RWPE1 (cell line): ENCODE measurements around the gene SLC39A12.

Source experiments
- CTCF ChIA-PET: fragments of 350-600 bp; sonication (Branson Sonifier 250); formaldehyde crosslinking; extraction: SDS; loops from one replicate; lab custom pipeline; 2021; lab: Yijun Ruan, JAX
- POLR2A ChIA-PET: fragments of 400-600 bp; formaldehyde crosslinking; extraction: SDS; loops from one replicate; lab custom pipeline; 2020; ENCODE audit warnings: antibody characterized with exemption; ENCODE audit not compliant: low non-redundant PET; lab: Yijun Ruan, JAX
- DNase-seq: peaks from one replicate; pipeline ENCODE4 v3.0.0; 2012; ENCODE audit warnings: low spot score
- H3K27ac ChIP-seq: fragments of 450-650 bp; 2 replicates; pipeline ENCODE4 v1.5.1; 2017
- TF ChIP-seq, protein P1 (sequence below): fragments of 450-650 bp; conservative IDR thresholded peaks from 2 replicates; pipeline ENCODE4 v1.5.1; 2017; ENCODE audit warnings: low read depth, mild to moderate bottlenecking

The SLC39A12 gene

DNA sequence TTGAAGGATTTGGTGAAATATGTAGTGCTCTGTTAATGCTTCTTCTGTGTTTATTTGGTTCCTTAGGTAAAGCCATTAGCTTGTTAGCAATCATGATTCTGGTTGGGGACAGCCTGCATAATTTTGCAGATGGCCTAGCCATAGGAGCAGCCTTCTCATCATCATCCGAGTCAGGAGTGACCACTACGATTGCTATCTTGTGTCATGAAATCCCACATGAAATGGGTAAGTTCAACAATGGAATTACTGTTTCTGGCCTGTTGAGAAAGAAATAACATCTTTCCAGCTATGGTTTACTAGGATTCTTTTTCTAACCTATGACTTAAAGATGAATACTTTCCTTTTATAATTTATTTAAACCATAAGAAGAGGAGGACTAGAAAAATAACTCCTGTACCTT is 48.9 kb downstream of the SLC39A12 start:
- POLR2A ChIA-PET = no interaction called here
- CTCF ChIA-PET = no interaction called here
- TF ChIP-seq, protein P1, sequence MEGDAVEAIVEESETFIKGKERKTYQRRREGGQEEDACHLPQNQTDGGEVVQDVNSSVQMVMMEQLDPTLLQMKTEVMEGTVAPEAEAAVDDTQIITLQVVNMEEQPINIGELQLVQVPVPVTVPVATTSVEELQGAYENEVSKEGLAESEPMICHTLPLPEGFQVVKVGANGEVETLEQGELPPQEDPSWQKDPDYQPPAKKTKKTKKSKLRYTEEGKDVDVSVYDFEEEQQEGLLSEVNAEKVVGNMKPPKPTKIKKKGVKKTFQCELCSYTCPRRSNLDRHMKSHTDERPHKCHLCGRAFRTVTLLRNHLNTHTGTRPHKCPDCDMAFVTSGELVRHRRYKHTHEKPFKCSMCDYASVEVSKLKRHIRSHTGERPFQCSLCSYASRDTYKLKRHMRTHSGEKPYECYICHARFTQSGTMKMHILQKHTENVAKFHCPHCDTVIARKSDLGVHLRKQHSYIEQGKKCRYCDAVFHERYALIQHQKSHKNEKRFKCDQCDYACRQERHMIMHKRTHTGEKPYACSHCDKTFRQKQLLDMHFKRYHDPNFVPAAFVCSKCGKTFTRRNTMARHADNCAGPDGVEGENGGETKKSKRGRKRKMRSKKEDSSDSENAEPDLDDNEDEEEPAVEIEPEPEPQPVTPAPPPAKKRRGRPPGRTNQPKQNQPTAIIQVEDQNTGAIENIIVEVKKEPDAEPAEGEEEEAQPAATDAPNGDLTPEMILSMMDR = no peak
- DNase-seq = no peak
- no peak overlapping the region for H3K27ac ChIP-seq

DNA sequence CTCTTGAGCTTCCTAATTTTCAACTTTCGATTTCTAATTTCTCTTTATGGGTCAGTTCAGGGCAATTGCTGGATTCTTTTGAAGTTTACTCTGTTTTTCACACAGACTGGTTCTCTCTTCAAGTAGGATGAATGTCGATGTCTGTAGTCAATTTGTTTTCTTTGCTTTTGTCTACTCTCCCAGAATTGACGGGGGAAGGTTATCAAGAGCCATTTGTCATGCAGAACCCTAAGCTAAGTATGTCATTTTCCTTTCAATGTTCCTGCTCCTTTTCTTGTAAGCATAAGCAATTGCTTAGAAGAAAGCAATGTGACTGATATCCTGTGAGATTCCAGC is 53.7 kb downstream of the SLC39A12 start:
- TF ChIP-seq, protein P1 = no peak
- ChIA-PET POLR2A (no interaction called here), CTCF (no interaction called here)

DNA sequence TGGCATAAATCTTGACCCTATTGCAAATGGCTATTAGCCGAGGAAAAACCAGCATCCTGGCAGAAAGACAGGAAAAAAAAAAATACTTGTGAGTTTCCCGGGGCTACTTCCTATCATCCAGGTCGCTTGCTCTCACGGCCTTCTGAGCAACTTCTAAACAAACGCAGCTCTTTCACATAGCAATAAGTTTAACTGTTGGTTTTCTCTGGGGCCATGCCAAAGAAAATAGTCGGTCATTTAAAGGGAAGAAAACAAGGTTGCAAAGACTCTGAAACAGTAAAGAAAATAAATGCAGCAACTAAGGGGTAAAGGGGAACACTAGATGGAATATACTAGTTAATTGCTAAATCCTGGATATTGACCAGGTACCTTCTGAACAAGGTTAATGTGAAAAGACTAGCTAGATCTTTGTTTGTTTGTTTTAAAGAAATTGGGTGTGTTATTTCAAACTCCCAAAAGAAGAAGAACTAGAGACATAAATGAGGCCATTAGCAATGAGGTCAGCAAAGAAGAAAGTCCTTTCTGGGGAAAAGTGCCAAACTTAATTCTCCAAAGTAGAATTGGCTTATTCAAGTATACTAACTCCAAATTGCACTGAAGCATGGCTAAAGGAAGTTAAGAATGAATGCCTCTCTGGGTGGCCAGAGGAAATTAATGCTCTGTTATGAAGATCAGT is 54.2 kb downstream of the SLC39A12 start:
- CTCF ChIA-PET = no interaction called here
- TF ChIP-seq, protein P1 = no peak
- no peak for DNase-seq
- POLR2A ChIA-PET = no interaction called here
- no peak overlapping the region for H3K27ac ChIP-seq

More for the DNA sequence above, 53.7 kb downstream of the SLC39A12 start:
- H3K27ac ChIP-seq = no peak overlapping the region
- no peak for DNase-seq

DNA sequence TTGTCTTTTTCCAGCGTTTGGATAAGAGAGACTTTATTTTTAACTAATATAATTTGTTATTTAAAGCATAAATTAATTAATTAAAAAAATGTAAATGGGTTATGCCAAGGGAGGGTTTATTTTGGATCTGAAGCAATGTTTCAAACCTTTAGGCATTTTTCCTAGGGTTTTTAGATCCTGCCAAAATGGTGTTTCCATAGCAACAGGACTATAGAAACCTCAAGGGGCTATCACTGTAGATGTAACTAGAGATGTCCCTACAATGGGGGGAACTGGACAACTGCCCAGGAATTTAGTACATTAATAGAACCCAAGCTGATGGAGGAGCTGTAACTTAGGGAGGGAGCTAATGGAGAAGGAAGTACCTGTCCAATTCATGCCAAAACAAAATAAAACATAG is 57.3 kb downstream of the SLC39A12 start:
- ChIA-PET CTCF (no interaction called here), POLR2A (no interaction called here)
- no peak overlapping the region for H3K27ac ChIP-seq
- TF ChIP-seq, protein P1 = no peak
- no peak for DNase-seq

DNA sequence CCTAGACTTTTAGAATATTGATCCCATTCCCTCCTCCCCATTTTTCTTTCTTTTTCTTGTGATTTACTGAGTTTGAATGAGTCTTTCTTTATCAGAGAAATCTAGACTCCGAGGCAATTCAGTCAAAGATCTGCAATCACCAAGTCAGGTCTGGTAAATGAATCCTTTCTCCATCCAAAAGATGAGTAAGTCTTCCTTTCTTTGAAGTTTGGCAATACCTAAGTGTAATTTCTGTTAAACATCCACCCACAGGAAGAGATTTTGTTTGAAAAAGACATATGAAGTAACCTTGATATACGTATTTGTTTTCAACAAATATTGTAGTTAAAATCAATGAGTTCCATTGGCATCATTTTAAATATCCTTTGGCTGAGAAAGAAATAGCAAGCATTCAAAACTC is 58.3 kb downstream of the SLC39A12 start:
- ChIA-PET CTCF (no interaction called here), POLR2A (no interaction called here)
- H3K27ac ChIP-seq = no peak overlapping the region
- no peak for DNase-seq
- TF ChIP-seq, protein P1 = no peak

DNA sequence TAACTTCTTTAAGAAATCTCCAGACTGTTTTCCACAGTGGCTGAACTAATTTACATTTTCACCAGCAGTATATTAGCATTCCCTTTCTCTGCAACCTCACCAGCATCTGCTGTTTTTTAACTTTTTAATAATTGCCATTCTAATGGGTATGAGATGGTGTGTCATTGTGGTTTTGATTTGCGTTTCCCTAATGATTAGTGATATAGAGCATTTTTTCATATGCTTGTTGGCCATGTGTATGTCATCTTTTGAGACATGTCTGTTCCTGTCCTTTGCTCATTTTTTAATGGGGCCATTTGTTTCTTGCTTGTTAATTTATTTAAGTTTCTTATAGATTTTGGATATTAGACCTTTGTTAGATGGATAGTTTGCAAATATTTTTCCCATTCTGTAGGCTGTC is 68.8 kb downstream of the SLC39A12 start:
- POLR2A ChIA-PET = no interaction called here
- no peak for DNase-seq
- TF ChIP-seq, protein P1 = no peak
- H3K27ac ChIP-seq = no peak overlapping the region
- CTCF ChIA-PET = no interaction called here
